KMS-11 (cell line): ENCODE data around the gene NEDD4L.

ENCODE experiments used
- H2AFZ ChIP-seq: fragments of 200-600 bp; sonication (generic); 2 replicates; pipeline ENCODE4 v1.6.1; 2016; ENCODE audit warnings: antibody characterized with exemption, mixed run types, low read depth
- H3K27ac ChIP-seq: fragments of 200-600 bp; sonication (generic); 2 replicates; pipeline ENCODE4 v1.6.1; 2016; ENCODE audit warnings: mild to moderate bottlenecking, mixed run types
- H3K27me3 ChIP-seq: fragments of 200-600 bp; sonication (generic); 2 replicates; pipeline ENCODE4 v1.6.1; 2017; ENCODE audit warnings: mild to moderate bottlenecking, low read depth, mixed run types, moderate library complexity; ENCODE audit not compliant: insufficient read depth
- H3K36me3 ChIP-seq: fragments of 200-600 bp; sonication (generic); 2 replicates; pipeline ENCODE4 v1.6.1; 2017; ENCODE audit warnings: mild to moderate bottlenecking, mixed run types; ENCODE audit not compliant: insufficient read depth
- H3K4me1 ChIP-seq: fragments of 200-600 bp; sonication (generic); 2 replicates; pipeline ENCODE4 v1.6.1; 2016; ENCODE audit warnings: mild to moderate bottlenecking, low read depth, mixed run types; ENCODE audit not compliant: poor library complexity, severe bottlenecking
- H3K4me2 ChIP-seq: fragments of 200-600 bp; sonication (generic); 2 replicates; pipeline ENCODE4 v1.7.0; 2016; ENCODE audit warnings: mild to moderate bottlenecking, mixed run types
- H3K4me3 ChIP-seq: fragments of 200-600 bp; sonication (generic); IDR thresholded peaks from 2 replicates; pipeline ENCODE4 v1.6.1; 2017; ENCODE audit warnings: low read depth, low read length, mixed read lengths; ENCODE audit not compliant: insufficient read depth
- H3K79me2 ChIP-seq: fragments of 200-600 bp; sonication (generic); 2 replicates; pipeline ENCODE4 v1.6.1; 2016; ENCODE audit warnings: low read depth, mixed run types; ENCODE audit not compliant: insufficient read depth
- H3K9ac ChIP-seq: fragments of 200-600 bp; sonication (generic); 2 replicates; pipeline ENCODE4 v1.6.1; 2016; ENCODE audit warnings: mild to moderate bottlenecking, mixed run types
- H4K20me1 ChIP-seq: fragments of 200-600 bp; sonication (generic); 2 replicates; pipeline ENCODE4 v1.6.1; 2016; ENCODE audit warnings: mild to moderate bottlenecking, mixed run types; ENCODE audit not compliant: insufficient read depth
- TF ChIP-seq, protein P1 (sequence below): fragments of 200-600 bp; sonication (generic); conservative IDR thresholded peaks from 2 replicates; pipeline ENCODE4 v1.6.1; 2017; ENCODE audit warnings: low read depth, mild to moderate bottlenecking, antibody characterized with exemption, low read length, moderate library complexity, mixed read lengths

NEDD4L gene

DNA sequence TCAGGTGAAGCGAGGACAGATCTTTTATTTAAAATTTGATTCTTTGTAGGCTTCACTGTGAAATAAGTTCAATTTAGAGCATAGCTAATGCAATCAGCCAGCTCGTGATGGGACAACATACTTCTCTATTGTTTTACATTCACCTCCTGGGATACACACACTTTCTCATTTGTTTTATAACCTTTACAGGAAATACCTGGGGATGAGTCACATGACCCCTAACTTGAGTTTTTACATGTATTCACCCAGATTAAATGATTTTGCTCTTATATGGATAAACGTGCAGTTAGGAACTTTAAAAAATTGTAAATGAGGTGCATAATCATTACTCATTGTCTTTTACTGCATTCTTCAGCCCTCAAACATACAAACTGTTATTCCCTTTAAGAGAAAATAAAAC is 152.1 kb downstream of the NEDD4L start:
- H2AFZ ChIP-seq: no peak overlapping the region
- no peaks in the 10 kb centered on the region for H3K27me3 ChIP-seq
- H3K27ac ChIP-seq: no peak overlapping the region
- H4K20me1 ChIP-seq: no peaks in the 10 kb centered on the region
- no peak overlapping the region for H3K9ac ChIP-seq
- no peak overlapping the region for H3K4me3 ChIP-seq
- H3K4me2 ChIP-seq: no peak overlapping the region
- TF ChIP-seq, protein P1, sequence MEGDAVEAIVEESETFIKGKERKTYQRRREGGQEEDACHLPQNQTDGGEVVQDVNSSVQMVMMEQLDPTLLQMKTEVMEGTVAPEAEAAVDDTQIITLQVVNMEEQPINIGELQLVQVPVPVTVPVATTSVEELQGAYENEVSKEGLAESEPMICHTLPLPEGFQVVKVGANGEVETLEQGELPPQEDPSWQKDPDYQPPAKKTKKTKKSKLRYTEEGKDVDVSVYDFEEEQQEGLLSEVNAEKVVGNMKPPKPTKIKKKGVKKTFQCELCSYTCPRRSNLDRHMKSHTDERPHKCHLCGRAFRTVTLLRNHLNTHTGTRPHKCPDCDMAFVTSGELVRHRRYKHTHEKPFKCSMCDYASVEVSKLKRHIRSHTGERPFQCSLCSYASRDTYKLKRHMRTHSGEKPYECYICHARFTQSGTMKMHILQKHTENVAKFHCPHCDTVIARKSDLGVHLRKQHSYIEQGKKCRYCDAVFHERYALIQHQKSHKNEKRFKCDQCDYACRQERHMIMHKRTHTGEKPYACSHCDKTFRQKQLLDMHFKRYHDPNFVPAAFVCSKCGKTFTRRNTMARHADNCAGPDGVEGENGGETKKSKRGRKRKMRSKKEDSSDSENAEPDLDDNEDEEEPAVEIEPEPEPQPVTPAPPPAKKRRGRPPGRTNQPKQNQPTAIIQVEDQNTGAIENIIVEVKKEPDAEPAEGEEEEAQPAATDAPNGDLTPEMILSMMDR: no peak
- no peaks in the 10 kb centered on the region for H3K4me1 ChIP-seq
- no peaks in the 10 kb centered on the region for H3K79me2 ChIP-seq
- no peaks in the 10 kb centered on the region for H3K36me3 ChIP-seq

DNA sequence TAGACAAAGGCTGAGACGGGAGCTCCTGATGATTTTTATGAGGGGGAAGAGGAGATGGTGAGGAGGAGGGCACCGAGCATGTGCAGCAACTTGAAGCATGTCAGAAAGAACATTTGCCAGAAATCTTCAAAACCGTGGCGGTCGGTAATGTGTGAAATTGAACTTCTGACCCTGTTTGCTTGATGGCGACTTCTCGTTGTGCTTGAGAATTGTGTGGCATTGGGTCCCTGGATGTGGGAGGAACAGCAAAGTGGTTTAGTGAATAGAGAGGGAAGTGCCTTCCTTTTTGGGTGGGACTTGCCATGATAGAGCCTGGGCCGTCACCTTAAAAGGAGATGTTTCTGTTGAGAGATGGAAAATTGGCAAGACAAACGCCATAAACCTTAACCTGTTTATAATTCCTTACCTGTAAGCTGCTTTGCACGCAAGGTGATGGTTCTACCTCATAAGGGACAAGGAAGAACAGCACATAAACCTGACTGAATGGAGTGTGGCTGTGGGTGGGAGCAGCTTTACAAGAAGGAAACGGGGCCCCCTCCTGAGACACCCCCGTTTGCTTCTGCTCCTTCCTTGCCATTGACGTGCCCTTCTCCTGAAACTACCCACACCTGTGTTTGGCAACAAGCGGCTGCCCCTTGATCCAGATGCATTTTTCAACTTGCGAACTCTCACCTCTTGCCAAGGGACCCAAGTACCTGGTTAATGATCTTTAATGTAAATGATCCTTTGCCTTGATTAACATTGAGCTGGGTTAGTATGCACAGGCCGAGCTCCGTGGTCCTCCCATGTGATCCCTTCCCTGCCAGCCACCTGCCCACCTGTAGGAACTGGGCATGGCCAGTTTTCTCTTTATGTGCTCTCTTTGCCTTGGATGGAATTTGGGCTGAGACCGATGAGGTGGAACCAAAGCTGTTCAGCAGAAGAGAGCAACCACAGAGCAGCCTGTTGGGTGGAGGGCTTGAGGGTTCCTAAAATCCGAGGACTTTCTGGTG is 153.2 kb downstream of the NEDD4L start:
- Histone ChIP-seq H3K4me2 (no peak overlapping the region), H3K27me3 (no peaks in the 10 kb centered on the region), H3K9ac (no peak overlapping the region), H2AFZ (no peak overlapping the region), H3K79me2 (no peaks in the 10 kb centered on the region), H3K36me3 (no peaks in the 10 kb centered on the region), H3K4me3 (no peak overlapping the region), H3K4me1 (no peaks in the 10 kb centered on the region), H4K20me1 (no peaks in the 10 kb centered on the region), H3K27ac (no peak overlapping the region)
- TF ChIP-seq, protein P1: no peak

DNA sequence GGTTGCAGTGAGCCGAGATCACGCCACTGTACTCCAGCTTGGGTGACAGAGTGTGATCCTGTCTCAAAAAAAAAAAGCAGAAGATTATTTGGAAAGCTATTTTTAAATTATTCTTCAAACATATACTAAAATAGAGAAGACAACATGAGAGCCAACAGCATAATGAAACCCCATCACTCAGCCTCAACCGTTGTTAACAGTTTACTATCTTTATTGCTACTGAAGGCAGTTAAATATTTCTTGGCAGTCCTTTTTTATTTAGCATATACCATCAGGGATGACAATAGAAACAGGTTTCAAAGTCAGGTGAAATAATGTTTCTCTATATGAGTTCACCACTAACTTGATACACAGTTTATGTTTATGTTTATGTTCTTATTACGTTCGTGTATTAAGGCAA is 157.2 kb downstream of the NEDD4L start:
- H3K4me2 ChIP-seq: no peak overlapping the region
- no peaks in the 10 kb centered on the region for H3K79me2 ChIP-seq
- H3K27me3 ChIP-seq: no peaks in the 10 kb centered on the region
- TF ChIP-seq, protein P1: no peak
- no peak overlapping the region for H3K4me3 ChIP-seq
- no peak overlapping the region for H3K27ac ChIP-seq
- H2AFZ ChIP-seq: no peak overlapping the region
- H4K20me1 ChIP-seq: no peaks in the 10 kb centered on the region
- no peaks in the 10 kb centered on the region for H3K4me1 ChIP-seq
- no peaks in the 10 kb centered on the region for H3K36me3 ChIP-seq
- no peak overlapping the region for H3K9ac ChIP-seq

DNA sequence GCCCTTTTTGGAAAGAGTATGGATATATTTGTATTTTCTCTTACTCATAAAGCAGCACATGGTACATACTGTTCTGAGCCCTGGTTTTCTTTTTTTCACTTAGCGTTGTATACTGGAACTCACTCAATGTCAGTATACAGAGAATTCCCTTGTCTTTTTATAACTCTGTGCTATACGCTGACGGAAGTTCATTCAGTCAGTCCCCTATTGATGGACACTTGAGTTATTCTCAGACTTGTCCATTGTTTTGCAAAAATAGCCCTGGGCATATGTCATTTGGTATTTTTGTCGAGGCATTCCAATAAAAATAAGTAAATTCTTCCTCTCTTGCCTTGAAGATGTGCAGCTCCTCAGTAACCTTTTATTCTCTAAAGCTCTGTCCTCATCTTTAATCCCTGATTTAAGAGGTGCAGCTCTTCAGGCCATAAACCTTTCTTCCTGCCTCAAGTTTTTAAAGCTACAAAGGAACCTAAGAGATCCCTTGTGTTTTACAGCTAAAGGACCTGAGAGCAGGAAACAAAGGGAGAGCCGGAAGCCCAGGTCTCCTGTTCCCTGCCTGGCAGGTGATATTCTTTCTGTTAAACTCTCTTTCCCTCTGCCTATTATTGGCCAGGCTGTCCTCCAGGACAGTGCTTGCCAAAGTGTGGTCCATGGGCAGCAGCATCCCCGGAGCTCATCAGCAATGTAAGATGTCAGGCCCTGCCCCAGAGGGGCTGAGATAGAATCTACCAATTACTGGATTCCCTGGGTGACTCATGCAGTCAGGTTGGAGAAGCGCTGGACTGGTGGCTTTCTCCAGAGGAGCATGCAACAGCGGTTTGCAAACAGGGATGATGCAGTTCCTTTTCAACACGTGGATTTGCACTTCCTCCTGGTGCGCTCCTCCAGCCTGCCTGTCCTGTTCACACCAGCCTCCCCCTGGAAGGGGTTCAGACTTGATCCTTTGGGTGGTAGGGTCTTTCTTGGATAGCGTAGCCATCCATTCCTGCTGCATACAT is 158.0 kb downstream of the NEDD4L start:
- no peak overlapping the region for H2AFZ ChIP-seq
- H3K9ac ChIP-seq: no peak overlapping the region
- TF ChIP-seq, protein P1: no peak
- H3K4me1 ChIP-seq: no peaks in the 10 kb centered on the region
- no peaks in the 10 kb centered on the region for H3K27me3 ChIP-seq
- H3K36me3 ChIP-seq: no peaks in the 10 kb centered on the region
- H4K20me1 ChIP-seq: no peaks in the 10 kb centered on the region
- H3K27ac ChIP-seq: no peak overlapping the region
- no peaks in the 10 kb centered on the region for H3K79me2 ChIP-seq
- no peak overlapping the region for H3K4me3 ChIP-seq
- no peak overlapping the region for H3K4me2 ChIP-seq
